ENCODE data around the gene NKD2.
"Not testable (repeated sequence)": the region's sequence is repeated elsewhere in the genome, so short reads cannot be mapped to it uniquely, and the experiment has no call there.

Gene NKD2

GRCh38 chr5:1014781-1015221 is 6.2 kb downstream of the NKD2 start:
- DNase-seq: no peak

- DNase-seq: no peak
Observed at GRCh38 chr5:1015507-1015906, 6.9 kb downstream of the NKD2 start.

GRCh38 chr5:1016036-1016435 is 7.4 kb downstream of the NKD2 start:
- DNase-seq: no peak

GRCh38 chr5:1016476-1016875 is 7.9 kb downstream of the NKD2 start:
- DNase-seq: no peak

- DNase-seq: no peak
Observed at GRCh38 chr5:1017056-1017455, 8.5 kb downstream of the NKD2 start.

- DNase-seq: no peak
Observed at GRCh38 chr5:1017691-1018455, 9.3 kb downstream of the NKD2 start.

GRCh38 chr5:1018596-1018995 is 10.0 kb downstream of the NKD2 start:
- DNase-seq: no peak

GRCh38 chr5:1019001-1019905 is 10.7 kb downstream of the NKD2 start:
- no peak for DNase-seq

- no peak for DNase-seq
Observed at GRCh38 chr5:1020452-1020961, 11.9 kb downstream of the NKD2 start.

- no peak for DNase-seq
Observed at GRCh38 chr5:1021136-1021968, 12.8 kb downstream of the NKD2 start.

GRCh38 chr5:1021969-1022336 is 13.4 kb downstream of the NKD2 start:
- not testable (repeated sequence) for DNase-seq

GRCh38 chr5:1026700-1027621 is 18.4 kb downstream of the NKD2 start:
- no peak for DNase-seq

GRCh38 chr5:1027631-1028441 is 19.2 kb downstream of the NKD2 start:
- DNase-seq: no peak

- DNase-seq: no peak
Observed at GRCh38 chr5:1028481-1029281, 20.1 kb downstream of the NKD2 start.

GRCh38 chr5:1029282-1029944 is 20.8 kb downstream of the NKD2 start:
- DNase-seq: no peak

GRCh38 chr5:1029945-1030625 is 21.5 kb downstream of the NKD2 start:
- DNase-seq: no peak

GRCh38 chr5:1030801-1031271 is 22.2 kb downstream of the NKD2 start:
- no peak for DNase-seq

- no peak for DNase-seq
Observed at GRCh38 chr5:1031306-1031959, 22.8 kb downstream of the NKD2 start.

All from NCI-H82 (cell line).